ENCODE results near the gene PHF14.

The PHF14 gene

DNA sequence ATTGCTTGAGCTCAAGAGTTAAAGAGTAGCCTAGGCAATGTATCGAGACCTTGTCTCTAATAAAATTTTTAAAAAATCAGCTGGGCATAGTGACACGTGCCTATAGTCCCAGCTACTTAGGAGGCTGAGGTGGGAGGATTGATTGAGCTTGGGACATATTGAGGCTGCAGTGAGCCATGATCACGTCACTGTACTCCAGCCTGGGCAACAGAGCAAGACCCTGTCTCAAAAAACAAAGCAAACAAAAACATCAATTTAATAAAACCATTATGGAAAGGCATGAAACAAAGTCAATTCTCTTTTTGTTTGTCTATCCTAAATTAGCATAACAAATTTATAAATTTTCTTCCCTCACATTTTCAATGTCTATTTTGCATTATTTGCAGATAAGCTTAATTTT is 108.4 kb downstream of the PHF14 start:
- Histone ChIP-seq H3K36me3 (ENCODE audit: insufficient read depth, insufficient read length, low read length) (no peaks in the 10 kb centered on the region), H3K4me3 (ENCODE audit: insufficient read length, low read depth) (no peak overlapping the region), H3K9ac (ENCODE audit: insufficient read length, low read depth) (no peak overlapping the region), H3K9me3 (ENCODE audit: insufficient read depth, low read length) (peaks cover 13% of the 10 kb centered on the region), H3K27me3 (ENCODE audit: insufficient read depth, insufficient read length) (no peaks in the 10 kb centered on the region), H3K4me1 (ENCODE audit: insufficient read depth, insufficient read length) (no peaks in the 10 kb centered on the region)
- TF ChIP-seq ZNF274 (IDR thresholded peaks at IDR 0.05; ENCODE audit: low read depth, low read length) (no peak), SUZ12 (IDR thresholded peaks at IDR 0.05; ENCODE audit: extremely low read depth, insufficient read depth, insufficient read length) (no peak), YY1 (IDR thresholded peaks at IDR 0.05; ENCODE audit: insufficient read depth, insufficient read length) (no peak)
- DNase-seq (ENCODE audit: low read depth, low spot score), result no peak

GRCh38 chr7:11082552-11083213 is 109.0 kb downstream of the PHF14 start:
- H3K9ac ChIP-seq (ENCODE audit: insufficient read length, low read depth), result no peak overlapping the region
- DNase-seq (ENCODE audit: low read depth, low spot score), result no peak

DNA sequence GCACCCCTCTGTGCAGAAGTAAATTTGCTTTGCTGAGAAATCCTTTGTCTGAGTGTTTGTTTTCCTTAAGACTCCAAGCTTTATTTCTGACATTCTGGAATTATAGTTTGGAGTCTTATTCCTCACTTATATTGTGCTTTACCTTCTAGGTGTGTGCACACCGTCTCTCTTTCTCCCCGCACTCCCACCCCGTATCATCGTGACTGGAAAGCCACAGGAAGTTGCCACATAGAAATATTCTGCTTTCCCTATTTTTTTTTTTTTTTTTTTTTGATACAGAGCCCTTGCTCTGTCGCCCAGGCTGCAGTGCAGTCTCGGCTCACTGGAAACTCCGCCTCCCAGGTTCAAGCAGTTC is 109.5 kb downstream of the PHF14 start:
- no peaks in the 10 kb centered on the region for H3K4me1 ChIP-seq (ENCODE audit: insufficient read depth, insufficient read length)
- no peak overlapping the region for H3K9ac ChIP-seq (ENCODE audit: insufficient read length, low read depth)
- no peak for DNase-seq (ENCODE audit: low read depth, low spot score)
- H3K27me3 ChIP-seq (ENCODE audit: insufficient read depth, insufficient read length), result no peaks in the 10 kb centered on the region
- no peak overlapping the region for H3K4me3 ChIP-seq (ENCODE audit: insufficient read length, low read depth)
- H3K9me3 ChIP-seq (ENCODE audit: insufficient read depth, low read length), result peaks cover 13% of the 10 kb centered on the region
- TF ChIP-seq YY1 (IDR thresholded peaks at IDR 0.05; ENCODE audit: insufficient read depth, insufficient read length), result no peak
- TF ChIP-seq SUZ12 (IDR thresholded peaks at IDR 0.05; ENCODE audit: extremely low read depth, insufficient read depth, insufficient read length), result no peak
- no peak for TF ChIP-seq ZNF274 (IDR thresholded peaks at IDR 0.05; ENCODE audit: low read depth, low read length)
- no peaks in the 10 kb centered on the region for H3K36me3 ChIP-seq (ENCODE audit: insufficient read depth, insufficient read length, low read length)

More at GRCh38 chr7:11082552-11083213, 109.0 kb downstream of the PHF14 start:
- H3K36me3 ChIP-seq (ENCODE audit: insufficient read depth, insufficient read length, low read length), result no peaks in the 10 kb centered on the region
- TF ChIP-seq ZNF274 (IDR thresholded peaks at IDR 0.05; ENCODE audit: low read depth, low read length), result no peak
- no peak for TF ChIP-seq YY1 (IDR thresholded peaks at IDR 0.05; ENCODE audit: insufficient read depth, insufficient read length)
- TF ChIP-seq SUZ12 (IDR thresholded peaks at IDR 0.05; ENCODE audit: extremely low read depth, insufficient read depth, insufficient read length), result no peak
- peaks cover 13% of the 10 kb centered on the region for H3K9me3 ChIP-seq (ENCODE audit: insufficient read depth, low read length)
- H3K4me1 ChIP-seq (ENCODE audit: insufficient read depth, insufficient read length), result no peaks in the 10 kb centered on the region
- H3K4me3 ChIP-seq (ENCODE audit: insufficient read length, low read depth), result no peak overlapping the region
- no peaks in the 10 kb centered on the region for H3K27me3 ChIP-seq (ENCODE audit: insufficient read depth, insufficient read length)

- Histone ChIP-seq H3K4me3 (ENCODE audit: insufficient read length, low read depth) (no peak overlapping the region), H3K36me3 (ENCODE audit: insufficient read depth, insufficient read length, low read length) (no peaks in the 10 kb centered on the region), H3K4me1 (ENCODE audit: insufficient read depth, insufficient read length) (no peaks in the 10 kb centered on the region), H3K9ac (ENCODE audit: insufficient read length, low read depth) (no peak overlapping the region), H3K9me3 (ENCODE audit: insufficient read depth, low read length) (no peaks in the 10 kb centered on the region), H3K27me3 (ENCODE audit: insufficient read depth, insufficient read length) (no peaks in the 10 kb centered on the region)
- no peak for DNase-seq (ENCODE audit: low read depth, low spot score)
- TF ChIP-seq YY1 (IDR thresholded peaks at IDR 0.05; ENCODE audit: insufficient read depth, insufficient read length) (no peak), ZNF274 (IDR thresholded peaks at IDR 0.05; ENCODE audit: low read depth, low read length) (no peak), SUZ12 (IDR thresholded peaks at IDR 0.05; ENCODE audit: extremely low read depth, insufficient read depth, insufficient read length) (no peak)
These were observed 130.9 kb downstream of the PHF14 start for GRCh38 chr7:11104578-11104977.

- H3K4me1 ChIP-seq (ENCODE audit: insufficient read depth, insufficient read length), result no peaks in the 10 kb centered on the region
- no peak overlapping the region for H3K4me3 ChIP-seq (ENCODE audit: insufficient read length, low read depth)
- H3K36me3 ChIP-seq (ENCODE audit: insufficient read depth, insufficient read length, low read length), result no peaks in the 10 kb centered on the region
- no peak for DNase-seq (ENCODE audit: low read depth, low spot score)
- H3K27me3 ChIP-seq (ENCODE audit: insufficient read depth, insufficient read length), result no peaks in the 10 kb centered on the region
- no peak for TF ChIP-seq SUZ12 (IDR thresholded peaks at IDR 0.05; ENCODE audit: extremely low read depth, insufficient read depth, insufficient read length)
- no peak for TF ChIP-seq ZNF274 (IDR thresholded peaks at IDR 0.05; ENCODE audit: low read depth, low read length)
- TF ChIP-seq YY1 (IDR thresholded peaks at IDR 0.05; ENCODE audit: insufficient read depth, insufficient read length), result no peak
- no peak overlapping the region for H3K9ac ChIP-seq (ENCODE audit: insufficient read length, low read depth)
- H3K9me3 ChIP-seq (ENCODE audit: insufficient read depth, low read length), result no peaks in the 10 kb centered on the region
These were observed 136.0 kb downstream of the PHF14 start for GRCh38 chr7:11109659-11110058.

DNA sequence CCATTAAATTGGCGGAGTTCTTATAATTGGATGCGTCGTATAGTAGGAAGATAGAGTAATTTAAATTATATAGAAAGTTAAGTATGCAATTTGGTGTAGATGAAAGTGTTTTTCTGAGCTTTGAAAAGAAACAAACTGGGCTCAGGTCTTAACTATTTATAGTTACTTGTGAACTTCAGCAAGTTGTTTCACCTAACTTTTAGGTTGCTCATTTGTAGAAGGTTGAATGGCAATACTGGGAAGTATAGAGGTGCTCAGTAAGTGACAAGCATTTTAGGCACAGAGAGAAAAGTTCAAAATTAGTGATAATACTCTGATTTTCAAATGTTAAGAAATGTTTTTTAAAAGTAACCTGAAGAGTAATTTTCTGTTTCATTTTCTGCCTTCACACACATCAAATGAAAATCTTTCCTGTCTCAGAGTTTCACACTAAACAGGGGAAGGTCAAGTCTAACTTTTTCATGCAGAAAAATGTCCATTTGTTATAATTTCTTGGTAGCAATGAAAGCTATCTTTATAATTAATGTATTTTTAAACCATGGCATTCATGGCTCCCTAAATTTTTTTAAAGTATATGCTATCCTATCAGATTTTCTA is 146.5 kb downstream of the PHF14 start:
- H3K4me3 ChIP-seq (ENCODE audit: insufficient read length, low read depth), result no peak overlapping the region
- TF ChIP-seq YY1 (IDR thresholded peaks at IDR 0.05; ENCODE audit: insufficient read depth, insufficient read length), result no peak
- H3K9ac ChIP-seq (ENCODE audit: insufficient read length, low read depth), result no peak overlapping the region
- H3K36me3 ChIP-seq (ENCODE audit: insufficient read depth, insufficient read length, low read length), result no peaks in the 10 kb centered on the region
- H3K27me3 ChIP-seq (ENCODE audit: insufficient read depth, insufficient read length), result no peaks in the 10 kb centered on the region
- H3K4me1 ChIP-seq (ENCODE audit: insufficient read depth, insufficient read length), result no peaks in the 10 kb centered on the region
- H3K9me3 ChIP-seq (ENCODE audit: insufficient read depth, low read length), result no peaks in the 10 kb centered on the region
- no peak for DNase-seq (ENCODE audit: low read depth, low spot score)

DNA sequence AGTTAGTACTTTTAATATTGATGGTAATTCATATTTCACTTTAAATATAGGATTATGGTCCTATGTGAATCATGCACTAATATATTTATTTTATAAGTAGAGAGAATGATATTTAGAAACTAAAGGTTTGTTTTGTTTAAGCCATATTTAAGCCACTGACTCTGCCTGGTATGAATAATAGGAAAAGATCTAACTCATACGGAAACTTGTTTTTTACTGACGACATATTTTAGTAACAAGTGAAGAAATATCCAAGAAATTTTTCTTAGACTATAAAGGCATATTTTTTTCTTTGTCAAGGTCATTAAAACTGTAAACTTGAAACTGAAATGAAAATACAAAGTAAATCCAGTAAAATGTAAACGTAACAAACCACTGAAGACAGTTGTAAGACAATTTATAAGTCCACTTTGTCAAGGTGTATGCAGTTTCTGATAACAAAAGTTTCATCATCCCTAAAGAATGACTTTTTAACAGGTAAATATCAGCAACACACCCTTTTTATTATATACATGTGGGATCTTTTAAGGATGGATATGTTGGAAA is 147.1 kb downstream of the PHF14 start:
- H3K9me3 ChIP-seq (ENCODE audit: insufficient read depth, low read length), result no peaks in the 10 kb centered on the region
- no peak for TF ChIP-seq ZNF274 (IDR thresholded peaks at IDR 0.05; ENCODE audit: low read depth, low read length)
- TF ChIP-seq SUZ12 (IDR thresholded peaks at IDR 0.05; ENCODE audit: extremely low read depth, insufficient read depth, insufficient read length), result no peak
- no peak for TF ChIP-seq YY1 (IDR thresholded peaks at IDR 0.05; ENCODE audit: insufficient read depth, insufficient read length)
- no peaks in the 10 kb centered on the region for H3K27me3 ChIP-seq (ENCODE audit: insufficient read depth, insufficient read length)
- no peaks in the 10 kb centered on the region for H3K4me1 ChIP-seq (ENCODE audit: insufficient read depth, insufficient read length)
- H3K4me3 ChIP-seq (ENCODE audit: insufficient read length, low read depth), result no peak overlapping the region
- no peak for DNase-seq (ENCODE audit: low read depth, low spot score)
- no peak overlapping the region for H3K9ac ChIP-seq (ENCODE audit: insufficient read length, low read depth)
- H3K36me3 ChIP-seq (ENCODE audit: insufficient read depth, insufficient read length, low read length), result no peaks in the 10 kb centered on the region
